ENCODE data around the gene SIL1. TPM values are rescaled to one million over a fixed set of nuclear protein-coding genes. Genes with fewer than 3 reads are reported as not detected.

Gene SIL1
- total and polyA plus RNA-seq, 2 donors from 2014 or later: 48.6 to 91.7 TPM

DNA sequence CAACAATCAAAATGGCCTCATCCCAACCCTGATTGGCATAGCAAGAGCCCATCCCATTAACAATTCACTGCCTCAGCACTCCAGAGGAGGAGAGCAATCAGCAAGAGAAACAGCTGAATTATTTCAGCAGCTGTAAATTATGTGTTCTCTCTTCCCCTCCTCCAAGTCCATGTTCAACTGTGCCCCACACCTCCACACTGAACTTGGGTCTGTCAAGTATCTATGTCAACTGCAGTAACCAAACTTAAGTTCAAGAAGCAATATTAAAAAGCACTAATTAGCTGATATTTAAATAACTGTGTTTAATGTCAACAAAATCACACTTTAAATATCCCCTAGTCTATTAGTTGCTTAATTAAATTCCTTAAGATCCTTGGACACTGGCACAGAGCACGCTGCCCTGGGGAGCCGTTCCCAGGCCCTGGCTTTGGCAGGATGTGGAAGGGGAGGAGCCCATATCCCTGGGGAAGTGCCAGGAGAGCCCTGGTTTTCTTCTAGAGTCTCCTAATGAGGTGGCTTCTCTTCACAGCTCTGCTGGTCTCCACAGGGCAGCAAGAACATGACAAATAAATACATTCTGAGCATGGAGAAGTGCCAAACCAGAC, 50.6 kb downstream of the SIL1 start:
- peak; percentile 30 to 83 (median 57) for DNase-seq

GRCh38 chr5:139146809-139147482, 51.2 kb downstream of the SIL1 start:
- H3K27ac ChIP-seq (ENCODE audit: low read depth in 2 of 2, low read length in 2 of 2): peak overlapping the region; percentile 7 to 68
- TF ChIP-seq, protein P1, sequence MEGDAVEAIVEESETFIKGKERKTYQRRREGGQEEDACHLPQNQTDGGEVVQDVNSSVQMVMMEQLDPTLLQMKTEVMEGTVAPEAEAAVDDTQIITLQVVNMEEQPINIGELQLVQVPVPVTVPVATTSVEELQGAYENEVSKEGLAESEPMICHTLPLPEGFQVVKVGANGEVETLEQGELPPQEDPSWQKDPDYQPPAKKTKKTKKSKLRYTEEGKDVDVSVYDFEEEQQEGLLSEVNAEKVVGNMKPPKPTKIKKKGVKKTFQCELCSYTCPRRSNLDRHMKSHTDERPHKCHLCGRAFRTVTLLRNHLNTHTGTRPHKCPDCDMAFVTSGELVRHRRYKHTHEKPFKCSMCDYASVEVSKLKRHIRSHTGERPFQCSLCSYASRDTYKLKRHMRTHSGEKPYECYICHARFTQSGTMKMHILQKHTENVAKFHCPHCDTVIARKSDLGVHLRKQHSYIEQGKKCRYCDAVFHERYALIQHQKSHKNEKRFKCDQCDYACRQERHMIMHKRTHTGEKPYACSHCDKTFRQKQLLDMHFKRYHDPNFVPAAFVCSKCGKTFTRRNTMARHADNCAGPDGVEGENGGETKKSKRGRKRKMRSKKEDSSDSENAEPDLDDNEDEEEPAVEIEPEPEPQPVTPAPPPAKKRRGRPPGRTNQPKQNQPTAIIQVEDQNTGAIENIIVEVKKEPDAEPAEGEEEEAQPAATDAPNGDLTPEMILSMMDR (IDR thresholded peaks at IDR 0.05; ENCODE audit: borderline replicate concordance, extremely low read depth, insufficient read depth): no peak
- H3K4me3 ChIP-seq (ENCODE audit: low read length in 3 of 3): no peak overlapping the region
- H3K9ac ChIP-seq (ENCODE audit: low read length in 3 of 3): no peak overlapping the region
- FAIRE-seq (no peak), DNase-seq (no peak)
- H3K9me3 ChIP-seq (ENCODE audit: control insufficient read depth in 2 of 3, insufficient read depth in 1 of 3, low read length in 3 of 3): no peaks in the 10 kb centered on the region
- no peaks in the 10 kb centered on the region for H3K36me3 ChIP-seq (ENCODE audit: control insufficient read depth in 2 of 3, insufficient read depth in 3 of 3, low read length in 3 of 3)
- no peaks in the 10 kb centered on the region for H3K27me3 ChIP-seq (ENCODE audit: control insufficient read depth, insufficient read depth, low read length)
- intact Hi-C loops (cut with DNase I): no loop called here
- peaks cover 2 to 26% (median 21%) of the 10 kb centered on the region in 3 donors for H3K4me1 ChIP-seq (ENCODE audit: control insufficient read depth in 2 of 3, insufficient read depth in 2 of 3, low read depth in 1 of 3, low read length in 3 of 3)

More for the DNA sequence above, 50.6 kb downstream of the SIL1 start:
- Histone ChIP-seq H3K27ac (ENCODE audit: low read depth in 2 of 2, low read length in 2 of 2) (peak overlapping the region; percentile 7 to 68), H3K4me1 (ENCODE audit: control insufficient read depth in 2 of 3, insufficient read depth in 2 of 3, low read depth in 1 of 3, low read length in 3 of 3) (peaks cover 2 to 20% (median 18%) of the 10 kb centered on the region in 3 donors), H3K36me3 (ENCODE audit: control insufficient read depth in 2 of 3, insufficient read depth in 3 of 3, low read length in 3 of 3) (no peaks in the 10 kb centered on the region), H3K9me3 (ENCODE audit: control insufficient read depth in 2 of 3, insufficient read depth in 1 of 3, low read length in 3 of 3) (no peaks in the 10 kb centered on the region), H3K27me3 (ENCODE audit: control insufficient read depth, insufficient read depth, low read length) (no peaks in the 10 kb centered on the region), H3K4me3 (ENCODE audit: low read length in 3 of 3) (no peak overlapping the region), H3K9ac (ENCODE audit: low read length in 3 of 3) (no peak overlapping the region)
- no peak for FAIRE-seq
- TF ChIP-seq, protein P1 (IDR thresholded peaks at IDR 0.05; ENCODE audit: borderline replicate concordance, extremely low read depth, insufficient read depth): no peak
- intact Hi-C loops (cut with DNase I): no loop called here

DNA sequence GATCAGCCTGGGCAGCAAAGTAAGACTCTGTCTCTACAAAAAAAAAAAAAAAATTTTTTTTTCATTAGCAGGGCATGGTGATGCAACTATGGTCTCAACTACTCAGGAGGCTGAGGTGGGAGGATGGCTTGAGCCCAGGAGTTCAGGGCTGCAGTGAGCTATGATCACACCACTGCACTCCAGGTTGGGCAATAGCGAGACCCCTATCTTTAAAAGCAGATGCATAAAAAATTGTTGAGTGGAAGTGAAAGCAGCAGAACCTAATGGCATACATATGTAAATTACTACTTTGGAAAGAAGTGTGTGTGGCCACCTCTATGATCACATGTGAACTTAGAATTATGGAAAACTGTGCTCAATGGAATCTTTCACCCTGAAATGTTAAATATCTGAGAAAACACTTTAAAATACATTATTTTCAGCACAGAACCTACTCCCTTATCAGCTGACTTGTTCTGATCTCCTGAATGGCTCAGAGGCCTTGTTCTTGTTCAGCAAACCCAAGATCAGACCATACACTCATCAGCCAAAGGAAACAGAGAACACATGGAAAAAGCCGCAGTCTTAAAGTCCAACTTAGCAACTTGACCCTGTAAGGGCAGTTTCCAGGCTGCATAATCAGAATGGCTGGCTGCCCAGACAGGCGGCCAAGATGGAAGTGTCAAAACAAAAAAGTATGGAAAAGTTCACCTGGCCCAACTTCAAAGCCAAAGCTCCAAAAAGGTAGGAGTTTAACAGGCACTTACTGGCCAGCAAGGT, 56.5 kb downstream of the SIL1 start:
- Histone ChIP-seq H3K27ac (ENCODE audit: low read depth in 2 of 2, low read length in 2 of 2) (peak overlapping the region; percentile 60 to 82), H3K36me3 (ENCODE audit: control insufficient read depth in 2 of 3, insufficient read depth in 3 of 3, low read length in 3 of 3) (no peaks in the 10 kb centered on the region), H3K9me3 (ENCODE audit: control insufficient read depth in 2 of 3, insufficient read depth in 1 of 3, low read length in 3 of 3) (no peaks in the 10 kb centered on the region), H3K27me3 (ENCODE audit: control insufficient read depth, insufficient read depth, low read length) (no peaks in the 10 kb centered on the region), H3K4me3 (ENCODE audit: low read length in 3 of 3) (peak overlapping the region in 2 of 3 donors; percentile 2 to 3), H3K9ac (ENCODE audit: low read length in 3 of 3) (peak overlapping the region in 1 of 3 donors; percentile 17), H3K4me1 (ENCODE audit: control insufficient read depth in 2 of 3, insufficient read depth in 2 of 3, low read depth in 1 of 3, low read length in 3 of 3) (peaks cover 3 to 30% (median 23%) of the 10 kb centered on the region in 3 donors)
- intact Hi-C loops (cut with DNase I): no loop called here
- TF ChIP-seq, protein P1 (IDR thresholded peaks at IDR 0.05; ENCODE audit: borderline replicate concordance, extremely low read depth, insufficient read depth): no peak
- FAIRE-seq (peak; percentile 83), DNase-seq (peak in 2 of 5 donors; percentile 48 to 80)
